ENCODE data around the gene RYR2.

RYR2 gene

GRCh38 chr1:237040823-237041222 is 1.2 kb upstream of the RYR2 start:
- no peak for TF ChIP-seq CTCF (IDR thresholded peaks at IDR 0.05; ENCODE audit: borderline replicate concordance, insufficient read depth, low read depth, low read length)
- H3K4me3 ChIP-seq (ENCODE audit: low read depth, low read length), result no peak overlapping the region

GRCh38 chr1:237041461-237041794 is 556 bp upstream of the RYR2 start:
- H3K4me3 ChIP-seq (ENCODE audit: low read depth, low read length), result no peak overlapping the region
- no peak for TF ChIP-seq CTCF (IDR thresholded peaks at IDR 0.05; ENCODE audit: borderline replicate concordance, insufficient read depth, low read depth, low read length)

GRCh38 chr1:237042526-237042891 is 525 bp downstream of the RYR2 start:
- H3K4me3 ChIP-seq (ENCODE audit: low read depth, low read length), result no peak overlapping the region
- no peak for TF ChIP-seq CTCF (IDR thresholded peaks at IDR 0.05; ENCODE audit: borderline replicate concordance, insufficient read depth, low read depth, low read length)

GRCh38 chr1:237042892-237043576 is 1.1 kb downstream of the RYR2 start:
- TF ChIP-seq CTCF (IDR thresholded peaks at IDR 0.05; ENCODE audit: borderline replicate concordance, insufficient read depth, low read depth, low read length), result no peak

GRCh38 chr1:237043846-237044636 is 2.1 kb downstream of the RYR2 start:
- H3K4me3 ChIP-seq (ENCODE audit: low read depth, low read length), result no peak overlapping the region

More at GRCh38 chr1:237042892-237043576, 1.1 kb downstream of the RYR2 start:
- H3K4me3 ChIP-seq (ENCODE audit: low read depth, low read length), result no peak overlapping the region

GRCh38 chr1:237045278-237046016 is 3.5 kb downstream of the RYR2 start:
- H3K4me3 ChIP-seq (ENCODE audit: low read depth, low read length), result no peak overlapping the region
- no peak for TF ChIP-seq CTCF (IDR thresholded peaks at IDR 0.05; ENCODE audit: borderline replicate concordance, insufficient read depth, low read depth, low read length)

More at GRCh38 chr1:237043846-237044636, 2.1 kb downstream of the RYR2 start:
- TF ChIP-seq CTCF (IDR thresholded peaks at IDR 0.05; ENCODE audit: borderline replicate concordance, insufficient read depth, low read depth, low read length), result no peak
